ENCODE measurements around the gene GABRA5.
"Not testable (repeated sequence)": the region's sequence is repeated elsewhere in the genome, so short reads cannot be mapped to it uniquely, and the experiment has no call there.

Gene GABRA5

DNA sequence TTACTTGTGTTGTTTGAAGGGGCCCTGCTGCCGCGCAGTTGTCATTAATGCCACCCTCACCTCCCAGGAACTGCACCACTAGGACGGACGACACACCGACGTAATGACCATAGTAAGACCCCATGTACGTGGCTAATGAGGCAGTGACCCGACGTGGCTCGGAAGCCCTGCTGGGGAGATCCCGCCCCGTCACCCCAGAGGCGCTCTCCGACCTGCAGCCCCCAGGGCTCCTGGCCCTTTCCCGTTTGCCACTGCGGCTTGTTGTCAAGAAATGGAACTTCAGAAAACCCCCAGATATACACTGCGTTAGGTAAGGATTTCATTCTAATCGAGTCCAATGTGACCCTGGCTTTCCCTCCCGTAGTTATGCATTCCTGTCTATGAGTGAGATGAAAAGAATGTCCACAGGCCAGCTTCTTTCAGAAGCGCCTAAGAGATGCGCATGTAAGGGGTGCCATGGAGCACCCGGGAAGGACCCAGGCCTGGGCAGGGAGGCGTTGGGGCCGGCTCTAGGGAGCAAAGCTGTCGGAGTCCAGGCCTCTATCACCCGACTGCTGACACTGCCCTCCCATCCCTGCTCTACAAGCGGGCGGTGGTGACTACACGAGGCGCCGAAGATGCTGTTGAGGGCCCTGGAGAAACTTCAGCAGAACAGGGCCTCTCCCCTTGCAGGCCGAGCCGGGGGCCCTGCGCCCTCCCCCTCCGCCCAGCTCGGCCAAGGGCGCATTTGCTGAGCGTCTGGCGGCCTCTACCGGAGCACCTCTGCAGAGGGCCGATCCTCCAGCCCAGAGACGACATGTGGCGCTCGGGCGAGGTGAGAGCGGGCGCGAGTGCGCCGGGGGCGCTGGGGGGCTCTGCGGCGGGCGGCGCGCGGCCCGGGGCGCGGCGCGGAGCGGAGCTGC is at the start of gene GABRA5:
Gene GABRA5 (plus strand): TSS at position 765 of the 902 bp plus-strand sequence. CDS start 2,187 bp downstream, outside the sequence.
- DNase-seq, result no peak

DNA sequence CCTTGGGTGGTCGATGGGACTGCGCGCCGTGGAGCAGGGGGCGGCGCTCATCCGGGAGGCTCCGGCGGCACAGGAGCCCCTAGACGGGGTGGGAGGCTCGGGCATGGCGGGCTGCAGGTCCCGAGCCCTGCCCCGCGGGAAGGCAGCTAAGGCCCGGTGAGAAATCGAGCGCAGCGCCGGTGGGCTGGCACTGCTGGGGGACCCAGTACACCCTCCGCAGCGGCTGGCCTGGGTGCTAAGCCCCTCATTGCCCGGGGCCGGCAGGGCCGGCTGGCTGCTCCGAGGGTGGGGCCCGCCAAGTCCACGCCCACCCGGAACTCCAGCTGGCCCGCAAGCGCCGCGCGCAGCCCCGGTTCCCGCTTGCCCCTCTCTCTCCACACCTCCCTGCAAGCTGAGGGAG is 35.7 kb upstream of the GABRA5 start:
- DNase-seq, result not testable (repeated sequence)

DNA sequence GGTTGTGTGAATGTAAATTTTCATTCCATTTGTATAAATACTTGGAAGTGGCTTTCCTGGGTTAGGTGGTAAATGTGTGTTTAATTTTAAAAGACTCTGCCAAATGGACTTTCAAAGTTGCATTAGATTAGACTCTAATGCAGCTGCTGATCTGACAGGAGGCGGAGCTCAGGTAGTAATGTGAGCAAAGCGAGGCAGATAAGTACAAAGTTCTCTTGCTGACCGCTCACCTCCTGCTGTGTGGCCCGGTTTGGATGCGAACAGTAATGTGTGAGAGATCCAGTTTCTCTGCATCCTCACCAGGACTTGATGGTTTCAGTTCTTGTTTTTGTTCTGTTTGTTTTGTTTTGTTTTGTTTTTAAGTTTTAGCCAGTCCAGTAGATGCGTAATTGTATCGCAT is 34.9 kb upstream of the GABRA5 start:
- no peak for DNase-seq

DNA sequence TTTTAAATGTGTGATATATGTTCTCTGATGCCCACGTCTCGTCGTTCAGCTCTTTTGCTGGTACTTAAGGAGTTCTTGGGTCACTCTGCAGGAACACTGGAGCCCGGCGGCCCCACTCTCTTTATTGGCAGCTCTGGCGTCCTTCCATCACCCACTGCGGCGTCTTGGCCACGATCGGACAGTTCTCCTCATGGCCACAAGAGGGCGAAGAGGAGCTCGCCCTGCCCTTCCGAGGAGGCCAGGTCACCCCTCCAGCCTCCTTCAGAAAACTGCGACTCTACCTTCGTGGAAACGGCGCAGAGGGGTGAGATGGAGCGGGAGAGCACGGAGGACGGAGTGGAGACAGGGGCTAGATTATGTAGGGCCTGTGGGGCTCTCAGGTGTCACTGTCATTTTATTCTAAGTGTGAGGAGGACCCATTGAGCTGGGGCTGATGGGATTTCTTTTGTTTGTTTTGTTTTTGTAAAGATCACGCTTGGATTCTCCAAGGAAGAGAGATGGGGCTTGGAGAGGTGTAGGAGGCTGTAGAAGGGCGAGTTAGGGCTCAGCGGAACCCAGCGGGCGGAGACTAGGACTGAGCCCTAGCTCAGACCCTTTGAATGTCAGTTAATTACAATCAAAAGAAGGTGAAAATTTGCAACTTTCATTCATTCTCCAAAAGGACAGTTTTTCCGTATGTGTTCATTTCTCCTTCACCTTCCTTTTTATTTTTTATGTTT is 28.0 kb upstream of the GABRA5 start:
- DNase-seq, result no peak

DNA sequence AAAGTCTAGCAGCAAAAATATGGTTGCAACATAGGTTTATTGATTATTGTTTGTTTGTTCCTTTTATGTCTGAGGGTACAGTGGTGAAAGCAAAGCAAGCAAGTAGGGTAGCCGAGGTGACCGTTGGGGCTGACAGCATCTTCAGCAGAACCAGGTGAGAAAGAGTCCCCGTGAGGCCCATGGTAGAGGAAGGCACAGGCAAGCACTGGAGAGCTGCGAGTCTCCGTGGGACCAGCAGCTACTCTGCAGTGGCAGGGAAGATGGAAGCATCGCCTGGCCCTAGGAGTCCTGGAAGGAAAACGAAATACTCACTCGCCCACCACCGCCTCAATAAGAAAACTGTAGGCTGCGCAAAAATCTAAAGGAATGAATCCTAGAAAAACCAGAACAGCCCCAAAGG is 25.3 kb upstream of the GABRA5 start:
- no peak for DNase-seq

DNA sequence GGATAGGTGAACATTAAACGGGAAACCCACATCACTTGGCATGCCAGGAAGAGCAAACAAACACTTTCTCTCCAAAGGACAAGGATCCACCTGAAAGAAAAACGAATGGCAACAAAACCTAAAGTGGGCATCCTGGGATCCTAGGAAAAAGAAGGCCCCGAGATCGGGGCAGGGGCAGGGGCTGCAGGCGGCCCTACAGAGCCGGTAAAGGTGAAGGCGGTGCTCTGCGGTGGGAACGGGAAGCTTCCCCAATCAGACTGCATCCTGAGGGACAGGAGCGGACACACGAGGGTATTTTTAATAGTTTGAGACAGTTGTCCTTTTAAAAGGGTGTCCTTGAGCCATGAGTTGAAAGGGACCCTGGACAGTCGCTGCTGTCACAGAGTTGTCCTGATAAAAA is 24.9 kb upstream of the GABRA5 start:
- DNase-seq, result no peak

DNA sequence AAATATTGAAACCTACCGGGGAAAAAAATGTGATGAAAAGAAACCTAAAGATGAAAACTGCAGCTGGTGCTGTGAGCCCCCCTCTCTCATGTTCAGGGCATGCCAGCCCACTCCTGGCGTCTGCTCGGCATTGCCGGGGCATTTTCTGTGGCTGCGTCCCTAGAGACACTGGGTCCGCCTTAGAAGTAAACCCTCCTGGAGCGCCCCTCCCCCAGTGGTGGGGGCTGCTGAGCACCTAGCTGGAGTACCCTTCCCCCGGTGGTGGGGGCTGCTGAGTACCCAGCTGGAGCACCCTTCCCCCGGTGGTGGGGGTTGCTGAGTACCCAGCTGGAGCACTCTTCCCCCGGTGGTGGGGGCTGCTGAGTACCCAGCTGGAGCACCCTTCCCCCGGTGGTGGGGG is 24.5 kb upstream of the GABRA5 start:
- DNase-seq, result no peak

DNA sequence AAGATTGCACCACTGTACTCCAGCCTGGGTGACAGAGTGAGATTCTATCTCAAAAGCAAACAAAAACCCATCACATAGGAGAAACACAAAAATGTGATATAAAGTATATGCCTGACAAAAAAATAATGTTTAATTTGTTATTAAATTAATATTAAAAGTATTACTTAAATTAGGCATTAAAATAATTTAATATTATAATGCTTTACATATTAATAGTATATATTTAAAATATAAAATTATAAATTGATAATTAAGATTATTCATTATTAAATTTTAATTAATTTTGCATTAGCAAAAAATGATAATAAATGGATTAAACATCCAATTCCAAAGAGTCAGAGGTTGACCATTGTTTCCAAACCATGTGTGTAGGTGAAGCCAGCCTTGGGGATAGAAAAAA is 22.0 kb upstream of the GABRA5 start:
- no peak for DNase-seq

DNA sequence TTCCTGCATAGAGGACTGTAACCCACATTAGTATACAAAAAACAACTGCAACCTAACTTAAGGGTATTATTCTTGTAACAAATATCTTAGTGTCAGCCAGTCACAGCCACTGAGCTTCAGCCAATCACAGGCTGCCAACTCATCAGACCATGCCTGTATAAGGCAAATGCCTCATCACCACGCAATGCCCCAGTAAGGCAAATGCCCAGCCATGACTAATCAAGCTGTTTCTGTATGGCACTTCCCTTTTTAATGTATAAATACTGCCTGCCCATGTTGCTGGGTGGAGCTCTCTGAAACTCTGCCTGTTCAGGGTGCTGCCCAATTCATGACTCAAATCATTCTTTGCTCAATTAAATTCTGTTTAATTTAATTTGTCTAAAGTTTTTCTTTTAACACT is 18.4 kb upstream of the GABRA5 start:
- DNase-seq, result no peak

DNA sequence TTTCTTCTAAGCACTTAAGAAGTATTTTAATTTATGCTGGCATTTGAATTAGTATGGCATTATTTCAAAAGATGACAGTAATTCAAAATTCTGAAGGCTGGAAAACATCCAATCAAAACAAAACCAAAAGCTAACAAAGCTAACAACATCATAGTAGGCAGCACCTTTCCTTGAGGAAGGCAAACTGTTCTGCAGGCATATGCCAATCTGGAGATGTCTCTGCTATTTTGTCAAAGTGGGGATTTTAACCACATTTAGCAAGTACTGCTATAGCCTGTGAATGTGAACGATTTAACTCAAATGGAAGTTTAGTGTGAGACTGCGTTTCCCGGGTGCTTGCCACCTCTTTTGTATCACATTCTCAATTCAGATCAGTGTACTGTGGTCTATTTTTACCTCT is 16.7 kb upstream of the GABRA5 start:
- no peak for DNase-seq

DNA sequence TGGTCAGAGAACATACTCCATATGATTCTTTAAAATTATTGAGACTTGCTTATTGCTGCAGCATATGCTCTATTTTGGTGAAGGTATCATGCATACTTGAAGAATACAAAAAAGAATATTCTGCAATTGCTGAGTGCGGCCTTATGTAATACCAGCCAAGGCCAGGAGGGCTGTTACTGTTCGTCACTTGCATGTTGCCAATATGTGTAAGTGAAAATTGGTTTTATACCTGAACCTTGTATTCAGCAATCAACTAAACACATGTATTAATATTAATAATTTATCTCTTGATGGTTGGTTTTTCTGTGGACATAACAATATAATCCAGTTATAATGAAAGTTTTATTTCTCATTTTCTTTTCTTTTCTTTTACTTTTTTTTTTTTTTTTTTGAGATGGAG is 13.9 kb upstream of the GABRA5 start:
- DNase-seq, result no peak

DNA sequence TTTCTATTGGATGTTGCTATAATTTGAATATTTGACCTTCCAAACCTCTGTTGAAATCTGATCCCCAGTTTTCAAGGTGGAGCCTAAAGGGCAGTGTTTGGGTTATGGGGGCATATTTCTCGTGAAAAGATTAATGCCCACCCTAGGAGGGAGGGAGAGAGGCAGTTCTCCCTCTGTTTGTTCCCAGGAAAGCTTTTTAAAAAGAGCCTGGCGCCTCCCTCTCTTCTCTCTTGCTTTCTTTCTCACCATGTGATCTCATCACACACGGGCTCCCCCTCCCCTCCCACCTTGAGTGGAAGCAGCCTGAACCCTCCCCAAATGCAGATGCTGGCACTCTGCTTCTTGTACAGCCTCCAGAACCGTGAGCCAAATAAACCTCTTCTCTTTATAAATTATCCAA is 12.4 kb upstream of the GABRA5 start:
- no peak for DNase-seq

DNA sequence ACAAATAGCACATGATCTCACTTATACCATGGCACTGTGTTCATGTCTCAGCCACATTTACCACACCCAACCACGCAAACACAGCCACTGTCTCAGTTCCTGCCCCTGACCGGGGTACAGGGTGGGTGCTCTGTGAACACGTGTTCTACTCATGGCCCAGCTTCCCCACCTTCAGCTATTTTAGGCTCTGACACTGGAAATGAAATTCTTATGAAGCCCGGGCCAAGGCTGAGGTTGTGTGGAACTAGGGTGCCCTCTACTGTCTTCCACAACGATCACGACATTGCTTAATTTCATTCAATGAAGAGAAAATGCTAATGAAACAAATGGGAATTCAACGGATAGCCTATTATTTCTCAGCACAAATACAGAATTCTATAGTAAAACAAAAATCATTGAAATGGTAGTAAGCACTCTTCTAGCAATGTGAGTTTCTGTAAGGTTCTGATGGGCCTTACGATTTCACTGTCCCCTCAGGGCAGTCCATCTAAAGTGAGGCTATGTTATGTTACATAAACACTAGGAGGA is 2.1 kb upstream of the GABRA5 start:
- no peak for DNase-seq

DNA sequence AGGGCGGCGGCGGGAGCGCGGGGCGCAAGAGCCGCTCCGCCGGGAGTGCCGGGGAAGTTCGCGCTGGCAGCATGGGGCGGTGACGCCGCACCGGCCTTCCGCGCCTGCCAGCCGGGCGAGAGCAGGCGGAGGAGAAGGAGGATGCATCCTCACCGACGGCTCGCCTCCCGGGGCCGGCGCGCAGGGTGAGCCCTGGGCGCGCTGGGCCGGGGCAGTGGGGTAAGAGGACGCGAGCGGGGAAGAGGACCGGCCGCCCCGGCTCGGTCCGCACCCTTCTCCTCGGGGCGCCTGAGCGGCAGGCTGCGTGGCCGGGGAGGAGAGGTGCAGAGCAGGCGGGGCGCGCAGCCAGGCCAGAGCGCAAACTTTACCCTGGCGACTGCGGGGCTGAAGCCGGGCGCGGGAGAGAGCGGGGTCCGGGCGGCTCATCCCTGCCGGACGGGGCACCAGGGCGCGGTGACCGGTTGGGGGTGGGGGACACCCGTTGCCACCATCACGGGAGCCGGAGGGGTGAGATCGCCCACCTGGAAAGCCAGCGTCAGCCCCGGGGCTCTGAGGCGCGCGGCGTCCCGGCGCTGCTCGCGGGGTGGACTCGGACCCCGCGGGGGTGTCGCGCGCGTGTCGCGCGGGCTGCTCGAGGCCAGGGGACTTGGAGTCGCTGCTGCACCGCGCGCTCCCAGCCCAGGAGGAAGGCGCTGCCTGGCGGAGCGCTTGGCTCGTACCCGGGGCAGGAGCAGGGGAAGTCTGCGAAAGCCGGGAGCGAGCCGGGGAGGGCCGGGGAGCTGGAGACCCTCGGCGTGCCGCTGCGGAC is 542 bp downstream of the GABRA5 start:
- DNase-seq, result no peak

DNA sequence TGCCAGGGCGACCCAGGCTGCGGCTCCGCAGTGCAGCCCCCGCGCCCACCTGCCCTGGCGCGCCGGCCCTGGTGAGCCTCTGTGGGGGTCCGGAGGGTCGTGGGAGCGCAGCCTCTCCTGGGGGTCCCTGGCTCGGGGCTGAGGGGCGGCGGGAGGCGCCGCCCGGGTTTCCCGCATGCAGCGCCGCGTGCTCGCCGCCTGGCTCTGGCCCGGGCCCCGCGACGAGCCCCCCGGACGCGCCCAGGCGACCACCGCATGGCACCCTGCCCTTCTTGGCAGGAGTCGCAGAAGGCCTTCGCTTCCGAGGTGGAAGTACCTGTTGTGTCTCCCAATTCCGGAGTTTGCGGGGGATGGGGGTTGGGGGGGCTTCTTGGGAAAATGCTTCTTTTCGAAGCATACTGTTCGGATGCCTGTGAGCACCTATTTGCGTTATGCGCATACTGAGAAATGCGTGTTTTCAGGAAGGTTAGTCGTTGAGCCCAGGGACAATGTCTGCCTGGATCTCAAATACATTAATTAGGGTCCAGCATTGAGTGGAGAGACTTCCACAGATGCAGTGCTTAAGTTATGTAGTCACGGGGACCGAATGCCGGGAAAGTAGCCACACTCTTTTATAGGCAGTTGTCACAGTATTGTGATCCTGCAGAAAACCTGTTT is 1.3 kb downstream of the GABRA5 start:
- no peak for DNase-seq

DNA sequence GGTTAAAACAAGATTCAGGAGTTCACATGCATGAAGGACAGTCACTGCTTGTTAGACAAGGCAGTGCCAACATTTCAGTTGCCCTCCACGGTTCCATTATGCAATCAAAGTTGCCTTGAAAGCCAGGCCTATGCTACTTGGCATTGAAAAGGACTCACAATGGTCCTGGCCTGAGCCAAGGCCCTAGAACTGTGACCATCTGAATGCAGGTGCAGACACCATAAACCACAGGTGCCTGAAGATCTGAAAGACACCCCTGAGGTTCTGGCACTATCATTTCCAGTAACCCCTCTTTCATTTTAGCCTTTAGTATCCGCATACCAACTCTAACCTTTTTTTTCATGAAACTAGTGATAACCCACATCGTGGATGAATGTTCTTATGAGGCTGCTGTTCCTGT is 2.8 kb downstream of the GABRA5 start:
- DNase-seq, result no peak

DNA sequence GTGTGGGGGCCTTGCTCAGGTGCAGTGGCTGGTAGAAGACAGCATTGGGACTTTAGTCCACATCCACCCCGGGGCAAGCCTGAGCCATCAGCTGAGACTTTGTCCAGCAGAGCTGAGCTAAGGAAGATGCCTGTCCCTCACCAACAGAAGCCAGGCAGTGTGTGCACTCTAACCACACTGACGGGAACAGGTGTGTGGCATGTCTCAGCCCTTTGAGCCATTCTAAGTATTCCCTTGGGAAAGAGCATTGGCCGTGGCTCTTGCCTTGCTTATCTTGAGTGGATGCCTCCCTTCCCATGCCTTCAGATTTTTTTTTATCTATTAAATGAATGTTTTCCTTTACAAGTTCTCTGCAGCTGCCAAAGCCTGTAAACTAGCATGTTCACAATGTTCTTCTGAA is 3.5 kb downstream of the GABRA5 start:
- DNase-seq, result no peak

DNA sequence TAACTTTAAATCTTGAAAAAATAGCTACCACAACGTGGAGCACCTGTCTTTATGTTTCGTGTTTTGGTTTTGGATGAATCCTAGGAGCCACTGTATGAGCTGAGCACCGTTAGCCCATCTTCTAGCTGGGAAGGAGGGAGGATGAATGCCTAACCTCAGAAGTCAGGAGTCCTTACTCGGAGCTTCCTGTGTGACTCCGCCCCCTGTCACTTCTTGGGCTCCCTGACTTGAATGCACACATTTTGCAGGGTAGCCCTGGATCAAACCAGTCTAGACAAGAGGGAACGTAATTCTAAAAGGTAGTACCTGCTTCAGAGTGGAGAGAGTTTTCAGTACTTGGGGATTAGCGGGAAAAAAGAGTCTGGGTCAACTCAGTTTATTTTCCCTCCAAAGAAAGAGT is 5.3 kb downstream of the GABRA5 start:
- no peak for DNase-seq

DNA sequence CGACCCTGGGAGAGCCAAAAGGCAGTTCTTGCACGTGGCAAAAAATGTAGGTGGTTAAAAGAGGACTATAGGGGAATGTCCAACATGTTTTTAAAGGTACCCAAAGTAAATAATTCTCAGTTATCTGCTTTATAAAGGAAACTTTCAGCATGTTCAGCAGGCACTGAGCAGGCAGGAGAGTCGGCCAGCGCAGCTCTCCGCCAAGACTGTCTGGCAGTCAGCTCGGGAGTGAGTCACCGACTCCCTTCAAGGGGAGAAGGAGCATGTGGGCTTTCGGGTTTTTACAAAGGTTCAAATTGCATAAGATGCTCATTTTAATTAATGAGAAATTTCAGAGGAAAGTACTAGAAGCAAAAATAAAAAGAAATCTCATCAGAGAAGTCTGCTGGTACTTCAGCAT is 7.0 kb downstream of the GABRA5 start:
- no peak for DNase-seq

DNA sequence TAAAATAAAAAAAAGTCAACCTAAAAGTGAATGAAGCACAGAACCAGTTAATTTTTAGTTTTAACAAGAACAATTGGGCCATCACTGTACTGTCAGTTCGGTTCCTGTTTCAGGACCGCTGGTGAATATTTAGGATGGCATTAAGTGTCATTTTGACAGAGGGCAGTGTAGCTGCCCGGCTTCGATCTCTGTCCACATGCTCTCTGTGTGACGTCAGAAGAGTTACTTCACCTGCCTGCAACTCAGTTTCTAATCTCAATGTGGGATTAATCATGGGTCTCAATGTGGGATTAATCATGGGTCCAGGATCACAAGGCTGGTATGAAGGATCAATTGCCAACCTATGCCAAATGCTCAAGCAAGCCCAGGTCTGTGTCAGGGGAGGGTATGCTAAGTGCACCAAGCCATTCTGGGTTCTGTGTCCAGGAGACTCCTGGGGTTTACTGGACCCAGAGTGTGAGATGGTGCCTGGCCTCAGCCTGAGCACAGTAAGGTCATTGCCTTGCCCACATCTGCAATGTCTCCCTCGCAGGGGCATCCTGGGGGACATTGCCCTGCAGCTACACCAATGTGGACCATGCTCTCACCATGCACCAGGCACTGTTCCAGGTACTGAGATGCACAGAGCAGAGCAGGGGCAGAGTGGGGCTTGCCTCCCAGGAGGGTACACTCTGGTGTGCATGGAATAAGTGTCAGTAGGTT is 8.1 kb downstream of the GABRA5 start:
- DNase-seq, result no peak

DNA sequence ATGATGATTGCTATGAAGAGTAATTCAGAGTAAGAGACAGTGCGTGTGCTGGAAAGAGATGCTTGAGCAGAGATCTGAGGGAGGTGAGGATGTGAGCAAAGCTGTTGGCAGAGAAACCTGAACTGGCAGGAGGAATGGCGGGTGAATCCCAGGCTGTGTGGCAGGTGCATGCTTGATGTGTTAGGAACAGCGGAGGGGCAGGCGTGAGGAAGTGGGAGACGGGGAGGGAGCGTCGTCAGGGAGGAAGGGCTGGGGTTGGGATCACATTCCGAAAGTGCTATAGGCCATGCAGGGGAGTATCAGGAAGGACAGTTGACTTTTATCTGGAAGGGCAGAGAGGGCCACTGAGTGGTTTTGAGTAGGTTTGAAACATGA is 8.6 kb downstream of the GABRA5 start:
- no peak for DNase-seq

DNA sequence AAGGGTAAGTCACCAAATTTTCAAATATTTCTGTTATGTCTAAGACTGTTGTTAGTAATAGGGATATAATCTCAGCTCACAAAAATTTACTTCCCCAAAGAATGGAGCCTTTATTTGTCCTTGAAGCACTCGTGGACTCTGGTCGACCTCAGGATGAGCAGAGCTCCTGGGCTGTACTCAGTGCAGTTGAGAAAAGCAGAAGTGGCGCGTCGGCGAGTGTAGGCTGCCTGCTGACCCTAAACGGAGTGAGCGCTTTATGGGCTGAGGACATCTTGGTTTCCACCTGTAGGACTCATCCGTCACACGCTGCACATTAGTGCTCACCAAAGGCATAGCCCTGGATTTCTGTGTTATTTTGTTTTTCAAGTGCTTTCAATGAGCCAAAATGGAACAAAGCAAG is 11.0 kb downstream of the GABRA5 start:
- DNase-seq, result no peak
